ENCODE results near the gene SGIP1.

Gene SGIP1

DNA sequence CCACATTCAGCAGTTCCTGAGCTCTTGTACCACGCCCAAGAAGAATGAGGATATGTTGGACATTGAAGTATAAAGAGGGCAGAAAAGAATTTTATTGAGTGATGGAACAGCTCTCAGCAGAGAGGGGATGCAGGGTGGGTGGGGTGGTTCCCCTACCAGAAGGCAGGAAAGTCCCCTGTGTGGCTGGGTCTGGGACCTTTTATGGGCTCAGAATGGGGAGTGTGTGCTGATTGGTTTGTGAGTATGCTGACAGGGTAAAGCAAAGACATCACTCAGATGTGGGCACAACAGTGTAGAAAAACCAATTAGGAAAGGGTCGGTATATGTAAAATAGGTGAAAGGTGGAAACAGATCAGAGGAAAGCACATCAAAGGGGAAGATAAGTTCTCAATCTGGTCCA, 62.2 kb downstream of the SGIP1 start:
- no peak for TF ChIP-seq POLR2AphosphoS5 (IDR thresholded peaks at IDR 0.05; ENCODE audit: borderline replicate concordance, low read depth, low read length)
- no peak for TF ChIP-seq FOXP2 (optimal IDR thresholded peaks at IDR 0.05; ENCODE audit: control extremely low read depth, extremely low read length, insufficient read depth)
- TF ChIP-seq EZH2 (IDR thresholded peaks at IDR 0.05) = no peak
- H3K27ac ChIP-seq = no peak overlapping the region
- H3K9ac ChIP-seq (ENCODE audit: insufficient read length) = no peak overlapping the region
- no peaks in the 10 kb centered on the region for H3K9me3 ChIP-seq (ENCODE audit: low read depth, low read length)
- H3K36me3 ChIP-seq (ENCODE audit: insufficient read depth, low read length) = no peaks in the 10 kb centered on the region
- DNase-seq (ENCODE audit: low read depth, low spot score) = no peak
- H3K4me3 ChIP-seq = no peak overlapping the region

DNA sequence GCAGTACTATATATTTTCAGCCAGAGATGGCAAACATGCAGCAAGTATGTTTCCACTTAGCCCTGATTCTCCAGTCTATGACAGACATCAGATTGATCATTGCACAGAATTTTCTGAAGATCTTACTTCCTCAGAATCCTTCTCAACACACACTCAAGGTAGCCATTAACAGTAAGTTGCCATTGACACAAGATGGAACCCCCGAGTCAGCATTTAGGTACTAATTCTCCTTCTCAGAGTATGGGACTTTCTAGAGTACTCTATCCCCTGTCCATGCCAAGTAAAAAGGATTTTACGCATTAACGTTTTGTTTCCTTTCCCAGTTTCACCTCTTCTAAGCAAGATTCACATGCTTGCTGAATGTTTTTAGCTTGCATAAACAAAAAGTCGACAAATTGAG, 63.5 kb downstream of the SGIP1 start:
- H3K9ac ChIP-seq (ENCODE audit: insufficient read length) = no peak overlapping the region
- no peak for TF ChIP-seq FOXP2 (optimal IDR thresholded peaks at IDR 0.05; ENCODE audit: control extremely low read depth, extremely low read length, insufficient read depth)
- no peak for TF ChIP-seq POLR2AphosphoS5 (IDR thresholded peaks at IDR 0.05; ENCODE audit: borderline replicate concordance, low read depth, low read length)
- TF ChIP-seq EZH2 (IDR thresholded peaks at IDR 0.05) = no peak
- no peaks in the 10 kb centered on the region for H3K9me3 ChIP-seq (ENCODE audit: low read depth, low read length)

DNA sequence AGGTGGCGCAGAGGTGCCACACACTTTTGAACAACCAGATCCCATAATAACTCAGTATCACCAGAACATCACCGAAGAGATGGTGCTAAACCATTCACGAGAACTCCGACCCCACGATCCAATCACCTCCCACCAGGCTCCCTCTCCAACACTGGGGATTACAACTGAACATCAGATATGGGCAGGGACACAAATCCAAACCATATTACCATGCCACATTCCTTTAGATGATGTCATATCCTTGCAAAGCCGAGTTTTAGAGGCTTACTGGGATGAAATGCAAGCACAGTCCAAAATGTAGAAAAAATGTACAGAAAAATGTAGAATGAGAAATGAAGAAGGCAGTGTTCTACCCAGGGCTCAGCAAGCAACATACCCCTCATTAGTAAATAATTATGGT, 64.7 kb downstream of the SGIP1 start:
- DNase-seq (ENCODE audit: low read depth, low spot score) = no peak
- H3K4me3 ChIP-seq = no peak overlapping the region
- no peak for TF ChIP-seq POLR2AphosphoS5 (IDR thresholded peaks at IDR 0.05; ENCODE audit: borderline replicate concordance, low read depth, low read length)
- H3K9ac ChIP-seq (ENCODE audit: insufficient read length) = no peak overlapping the region
- H3K27ac ChIP-seq = no peak overlapping the region
- H3K36me3 ChIP-seq (ENCODE audit: insufficient read depth, low read length) = no peaks in the 10 kb centered on the region
- no peaks in the 10 kb centered on the region for H3K9me3 ChIP-seq (ENCODE audit: low read depth, low read length)

More for the DNA sequence above, 63.5 kb downstream of the SGIP1 start:
- no peak for DNase-seq (ENCODE audit: low read depth, low spot score)
- Histone ChIP-seq H3K4me3 (no peak overlapping the region), H3K27ac (no peak overlapping the region), H3K36me3 (ENCODE audit: insufficient read depth, low read length) (no peaks in the 10 kb centered on the region)

DNA sequence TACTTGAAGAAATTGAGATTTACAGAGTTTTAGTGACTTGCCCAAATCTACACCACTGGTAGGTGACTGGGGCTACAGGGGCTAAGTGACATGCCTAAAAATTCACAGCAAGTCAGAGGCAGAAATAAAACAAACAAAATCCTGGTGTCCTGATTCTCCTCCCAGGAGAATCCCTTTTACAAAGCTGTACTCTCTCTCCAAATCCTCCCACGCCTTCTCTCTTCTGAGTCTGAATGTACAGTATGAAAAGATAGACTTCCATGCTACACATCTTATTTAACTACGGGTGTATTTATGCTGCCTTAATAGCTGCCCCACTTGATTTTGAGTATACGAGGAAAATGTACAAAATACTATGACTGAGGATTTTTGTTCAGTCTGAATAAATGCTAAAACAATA, 65.4 kb downstream of the SGIP1 start:
- Histone ChIP-seq H3K9me3 (ENCODE audit: low read depth, low read length) (no peaks in the 10 kb centered on the region), H3K36me3 (ENCODE audit: insufficient read depth, low read length) (no peaks in the 10 kb centered on the region), H3K4me3 (no peak overlapping the region), H3K9ac (ENCODE audit: insufficient read length) (no peak overlapping the region), H3K27ac (0 out of 2 replicates have a peak overlapping the region, but pooled peaks have one; percentile 1)
- no peak for DNase-seq (ENCODE audit: low read depth, low spot score)
- TF ChIP-seq EZH2 (IDR thresholded peaks at IDR 0.05) (no peak), FOXP2 (optimal IDR thresholded peaks at IDR 0.05; ENCODE audit: control extremely low read depth, extremely low read length, insufficient read depth) (no peak), POLR2AphosphoS5 (IDR thresholded peaks at IDR 0.05; ENCODE audit: borderline replicate concordance, low read depth, low read length) (no peak)

DNA sequence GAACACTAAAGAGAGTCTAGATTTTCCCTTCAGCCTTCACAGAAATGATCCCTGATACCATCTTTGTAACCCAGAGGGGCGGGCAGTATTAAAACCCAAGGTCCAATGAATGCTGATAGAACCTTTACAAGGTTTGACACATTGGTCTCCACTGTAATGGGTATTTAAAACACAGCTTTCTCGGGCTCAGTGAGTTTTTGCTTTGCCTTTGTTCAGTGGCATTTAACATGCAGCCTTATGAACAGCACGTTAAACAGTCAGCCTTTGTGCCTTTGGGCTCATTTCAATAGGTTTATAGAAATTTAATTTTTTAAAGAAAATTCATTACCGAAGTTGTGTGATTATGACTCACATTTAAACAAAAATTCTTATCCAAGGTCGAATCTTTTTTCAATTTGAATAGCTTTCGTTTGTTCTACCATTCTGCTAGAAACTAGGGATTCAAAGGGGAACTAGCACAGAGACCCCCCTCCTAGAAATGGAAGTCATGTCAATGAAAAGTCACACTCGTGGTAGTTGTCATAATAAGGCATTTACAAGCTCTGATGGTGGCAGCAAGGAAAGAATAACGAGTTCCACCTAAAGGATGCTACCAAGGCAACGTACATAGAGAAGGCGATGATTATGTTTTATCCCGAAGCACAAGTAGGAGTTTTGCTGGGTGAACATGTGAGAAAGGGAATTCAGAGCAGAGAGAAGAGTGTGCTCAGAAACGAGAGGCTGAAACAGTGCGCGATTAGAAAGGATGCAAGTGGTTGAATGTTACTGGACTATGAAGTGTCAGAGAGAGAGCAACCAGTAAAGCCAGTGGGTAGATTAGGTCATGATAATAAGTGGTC, 66.2 kb downstream of the SGIP1 start:
- H3K9me3 ChIP-seq (ENCODE audit: low read depth, low read length) = no peaks in the 10 kb centered on the region
- H3K36me3 ChIP-seq (ENCODE audit: insufficient read depth, low read length) = no peaks in the 10 kb centered on the region
- no peak overlapping the region for H3K27ac ChIP-seq
- no peak overlapping the region for H3K9ac ChIP-seq (ENCODE audit: insufficient read length)
- H3K4me3 ChIP-seq = no peak overlapping the region
- TF ChIP-seq POLR2AphosphoS5 (IDR thresholded peaks at IDR 0.05; ENCODE audit: borderline replicate concordance, low read depth, low read length) (no peak), EZH2 (IDR thresholded peaks at IDR 0.05) (no peak), FOXP2 (optimal IDR thresholded peaks at IDR 0.05; ENCODE audit: control extremely low read depth, extremely low read length, insufficient read depth) (no peak)
- DNase-seq (ENCODE audit: low read depth, low spot score) = no peak

DNA sequence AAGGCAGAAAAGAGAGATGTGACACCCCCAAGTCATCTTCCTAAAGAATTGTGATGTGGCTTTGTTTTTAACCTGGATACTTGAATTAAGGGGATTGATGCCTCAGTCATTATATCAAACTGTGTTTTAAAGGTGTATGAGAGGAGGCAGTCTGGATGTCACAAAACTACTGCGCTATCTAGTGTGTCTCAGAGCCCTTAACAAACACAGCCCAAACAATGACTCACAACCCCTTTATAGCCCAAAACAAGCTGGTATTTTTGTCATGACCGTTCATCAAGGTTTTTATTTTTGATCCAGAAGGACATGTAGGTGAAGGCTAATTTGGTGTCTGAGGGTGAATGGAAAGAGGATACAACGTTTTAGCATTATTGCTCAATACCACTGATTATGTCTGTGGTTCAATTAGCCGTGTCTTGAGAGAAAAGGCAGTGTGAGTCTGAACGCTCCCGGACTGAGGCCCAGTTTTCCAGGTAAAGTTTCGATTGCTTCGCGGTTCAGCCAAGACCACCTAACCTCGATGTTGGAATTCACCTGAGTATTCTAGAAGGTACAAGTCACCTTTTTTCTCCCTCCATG, 71.6 kb downstream of the SGIP1 start:
- no peak overlapping the region for H3K9ac ChIP-seq (ENCODE audit: insufficient read length)
- no peak overlapping the region for H3K4me3 ChIP-seq
- DNase-seq (ENCODE audit: low read depth, low spot score) = no peak
- TF ChIP-seq POLR2AphosphoS5 (IDR thresholded peaks at IDR 0.05; ENCODE audit: borderline replicate concordance, low read depth, low read length) (no peak), FOXP2 (optimal IDR thresholded peaks at IDR 0.05; ENCODE audit: control extremely low read depth, extremely low read length, insufficient read depth) (no peak), EZH2 (IDR thresholded peaks at IDR 0.05) (no peak)
- H3K36me3 ChIP-seq (ENCODE audit: insufficient read depth, low read length) = no peaks in the 10 kb centered on the region
- H3K9me3 ChIP-seq (ENCODE audit: low read depth, low read length) = no peaks in the 10 kb centered on the region
- H3K27ac ChIP-seq = no peak overlapping the region

DNA sequence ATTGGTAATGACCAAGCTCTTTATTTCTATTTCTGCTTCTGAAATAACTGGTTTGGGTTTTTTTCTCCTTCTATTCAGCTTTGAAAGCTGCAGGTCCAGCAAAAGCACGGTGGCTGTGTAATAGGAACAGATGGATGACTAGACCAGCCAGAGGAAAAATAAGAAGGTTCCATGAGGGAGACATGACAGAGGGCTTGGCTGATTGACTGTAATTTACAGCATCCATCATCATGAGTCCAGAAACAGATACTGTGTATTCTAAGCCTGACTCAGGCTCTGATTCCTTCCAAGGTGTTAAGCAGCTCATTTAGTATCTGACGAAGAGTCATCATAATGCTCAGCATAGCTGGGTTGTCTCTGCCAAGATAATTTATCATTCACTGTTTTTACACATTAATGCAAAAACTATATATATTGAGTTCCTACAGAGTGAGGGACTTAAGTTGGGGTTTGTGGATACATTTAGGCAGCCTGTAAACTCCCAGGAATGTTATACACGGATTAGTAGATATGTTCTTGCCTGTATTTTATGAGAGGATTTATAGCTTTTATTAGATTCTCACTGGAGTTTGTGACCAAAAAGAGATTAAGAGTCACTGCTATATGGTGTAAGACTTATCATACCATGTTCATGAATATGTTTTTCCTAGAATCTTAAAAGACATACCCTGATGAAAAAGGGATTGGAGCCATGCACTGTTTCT, 72.6 kb downstream of the SGIP1 start:
- DNase-seq (ENCODE audit: low read depth, low spot score) = no peak
- no peak overlapping the region for H3K9ac ChIP-seq (ENCODE audit: insufficient read length)
- no peak for TF ChIP-seq POLR2AphosphoS5 (IDR thresholded peaks at IDR 0.05; ENCODE audit: borderline replicate concordance, low read depth, low read length)
- no peak for TF ChIP-seq FOXP2 (optimal IDR thresholded peaks at IDR 0.05; ENCODE audit: control extremely low read depth, extremely low read length, insufficient read depth)
- no peak for TF ChIP-seq EZH2 (IDR thresholded peaks at IDR 0.05)
- H3K27ac ChIP-seq = peak overlapping the region; percentile 72
- no peaks in the 10 kb centered on the region for H3K9me3 ChIP-seq (ENCODE audit: low read depth, low read length)
- no peaks in the 10 kb centered on the region for H3K36me3 ChIP-seq (ENCODE audit: insufficient read depth, low read length)
- H3K4me3 ChIP-seq = peak overlapping the region; percentile 50

DNA sequence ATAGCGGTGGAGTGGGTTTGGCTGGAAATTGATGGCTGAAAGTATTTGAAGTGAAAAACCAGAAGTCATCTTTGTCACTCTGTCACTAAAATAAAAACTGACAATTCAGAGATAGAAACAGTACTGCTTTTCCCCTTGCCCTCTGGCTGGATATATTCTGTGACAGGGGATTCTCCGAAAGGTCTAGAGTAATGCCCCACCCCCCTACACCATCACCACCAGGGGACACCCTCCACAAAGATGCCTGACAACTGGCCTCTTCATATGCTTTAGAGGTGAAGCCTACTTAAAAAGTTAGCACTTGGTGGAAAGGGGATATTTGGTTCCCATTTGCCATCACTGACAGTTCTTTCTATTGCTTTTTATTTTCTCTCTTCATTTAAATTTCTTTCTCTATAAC, 73.5 kb downstream of the SGIP1 start:
- no peaks in the 10 kb centered on the region for H3K36me3 ChIP-seq (ENCODE audit: insufficient read depth, low read length)
- no peak overlapping the region for H3K27ac ChIP-seq
- no peak overlapping the region for H3K9ac ChIP-seq (ENCODE audit: insufficient read length)
- H3K4me3 ChIP-seq = peak overlapping the region; percentile 50; the same call in 1 of the 2 replicates
- TF ChIP-seq POLR2AphosphoS5 (IDR thresholded peaks at IDR 0.05; ENCODE audit: borderline replicate concordance, low read depth, low read length) (no peak), FOXP2 (optimal IDR thresholded peaks at IDR 0.05; ENCODE audit: control extremely low read depth, extremely low read length, insufficient read depth) (no peak), EZH2 (IDR thresholded peaks at IDR 0.05) (no peak)
- no peak for DNase-seq (ENCODE audit: low read depth, low spot score)
- H3K9me3 ChIP-seq (ENCODE audit: low read depth, low read length) = no peaks in the 10 kb centered on the region

Data from SK-N-MC (cell line).